CD8-positive, alpha-beta memory T cell (primary cell): ENCODE measurements around the gene DOK3. TPM values are rescaled to one million over a fixed set of nuclear protein-coding genes. Genes with fewer than 3 reads are reported as not detected.
"Not testable (repeated sequence)": the region's sequence is repeated elsewhere in the genome, so short reads cannot be mapped to it uniquely, and the experiment has no call there.

Source experiments
- CTCF ChIA-PET: fragments of 350-600 bp; sonication (Branson Sonifier 250); formaldehyde crosslinking; loops from one replicate; lab custom pipeline; 2021; ENCODE audit warnings: antibody characterized with exemption; lab: Charles Lee
- POLR2A ChIA-PET: fragments of 350-600 bp; sonication (Branson Sonifier 250); formaldehyde crosslinking; loops from one replicate; lab custom pipeline; 2021; ENCODE audit warnings: antibody characterized with exemption; lab: Charles Lee
- DNase-seq, 5 donors: peaks; one replicate each; pipeline versions ENCODE4 v3.0.0 to v3.0.0-alpha.2; 2020 to 2022; ENCODE audit warnings: mixed read lengths in 1 of 5
- H3K27ac ChIP-seq: one replicate; pipeline ENCODE4 v1.7.0; 2013; ENCODE audit warnings: low read depth, mild to moderate bottlenecking, low read length, moderate library complexity
- H3K27me3 ChIP-seq: 2 replicates; pipeline ENCODE4 v1.7.0; 2013; ENCODE audit warnings: low read length, mild to moderate bottlenecking; ENCODE audit not compliant: insufficient read depth, poor library complexity, severe bottlenecking
- H3K36me3 ChIP-seq: 2 replicates; pipeline ENCODE4 v1.7.0; 2013; ENCODE audit warnings: mild to moderate bottlenecking, low read length, moderate library complexity; ENCODE audit not compliant: insufficient read depth
- H3K4me1 ChIP-seq: 2 replicates; pipeline ENCODE4 v1.7.0; 2013; ENCODE audit warnings: mild to moderate bottlenecking, low read length, moderate library complexity; ENCODE audit not compliant: insufficient read depth
- H3K4me3 ChIP-seq: 2 replicates; pipeline ENCODE4 v1.7.0; 2013; ENCODE audit warnings: mild to moderate bottlenecking, low read length
- H3K9me3 ChIP-seq: 2 replicates; pipeline ENCODE4 v1.7.0; 2013; ENCODE audit warnings: mild to moderate bottlenecking, low read length
- H3K27ac Mint-ChIP-seq, 8 donors: one replicate each; pipeline ENCODE4 v1.8.0; 2020 to 2021; ENCODE audit warnings: mixed read lengths in 8 of 8, mild to moderate bottlenecking in 6 of 8, inconsistent platforms in 3 of 8, moderate library complexity in 3 of 8
- H3K27me3 Mint-ChIP-seq, 2 donors: one replicate each; pipeline ENCODE4 v1.8.0; 2020 to 2021; ENCODE audit warnings: mixed read lengths in 2 of 2, mild to moderate bottlenecking in 1 of 2, moderate library complexity in 1 of 2
- H3K36me3 Mint-ChIP-seq, 3 donors: one replicate each; pipeline ENCODE4 v1.8.0; 2020 to 2021; ENCODE audit warnings: mixed read lengths in 3 of 3, inconsistent platforms in 1 of 3, mild to moderate bottlenecking in 1 of 3
- H3K4me1 Mint-ChIP-seq, 3 donors: one replicate each; pipeline ENCODE4 v1.8.0; 2020 to 2021; ENCODE audit warnings: mixed read lengths in 3 of 3, inconsistent platforms in 1 of 3, mild to moderate bottlenecking in 1 of 3
- H3K4me3 Mint-ChIP-seq, 7 donors: one replicate each; pipeline ENCODE4 v1.8.0; 2020 to 2021; ENCODE audit warnings: mixed read lengths in 7 of 7, mild to moderate bottlenecking in 6 of 7, moderate library complexity in 4 of 7, inconsistent platforms in 2 of 7
- H3K9me3 Mint-ChIP-seq, 5 donors: one replicate each; pipeline ENCODE4 v1.8.0; 2020 to 2022; ENCODE audit warnings: mixed read lengths in 5 of 5, mild to moderate bottlenecking in 3 of 5, moderate library complexity in 2 of 5, inconsistent platforms in 1 of 5
- polyA plus RNA-seq: library from polyadenylated mRNA; unstranded; fragments of 300-500 nt; fragmentation: Illumina TruSeq; gene quantifications from one replicate; pipeline ENCODE4 v1.2.3, GENCODE V29; 2021
- total RNA-seq, 2 experiments: library from RNA; stranded (reverse); gene quantifications; one replicate each; pipeline ENCODE4 v1.2.3, GENCODE V29; 2021

Gene DOK3
- total and polyA plus RNA-seq, 3 experiments from 2014 or later = 0.08 to 5.1 (median 4.2) TPM

GRCh38 chr5:177490311-177490991 lies 19.2 kb downstream of the DOK3 start:
- H3K4me3 ChIP-seq = no peak overlapping the region
- no peaks in the 10 kb centered on the region for H3K27me3 ChIP-seq
- ChIA-PET CTCF (interaction anchor here (1.0 to 2.2 kb wide), 5 partner anchors 9 to 101 kb away, joined by 3 to 7 read pairs (median 4); no protein-coding TSS in a partner anchor), POLR2A (no interaction called here)
- H3K36me3 ChIP-seq = no peaks in the 10 kb centered on the region
- no peaks in the 10 kb centered on the region for H3K9me3 Mint-ChIP-seq
- no peak overlapping the region for H3K27ac ChIP-seq
- DNase-seq = no peak
- no peaks in the 10 kb centered on the region for H3K27me3 Mint-ChIP-seq
- no peaks in the 10 kb centered on the region for H3K4me1 ChIP-seq
- H3K4me3 Mint-ChIP-seq = no peak overlapping the region
- H3K27ac Mint-ChIP-seq = peak overlapping the region in 1 of 8 donors; percentile 33
- H3K4me1 Mint-ChIP-seq = peaks cover 0 to 13% (median 2%) of the 10 kb centered on the region in 3 donors
- H3K36me3 Mint-ChIP-seq = peaks cover 0 to 26% (median 4%) of the 10 kb centered on the region in 3 donors
- no peaks in the 10 kb centered on the region for H3K9me3 ChIP-seq

GRCh38 chr5:177489119-177489716 lies 20.4 kb downstream of the DOK3 start:
- ChIA-PET POLR2A (interaction anchor here (1.1 kb wide), 1 partner anchor 8 kb away, joined by 4 read pairs; the partner anchor contains the start of gene PDLIM7), CTCF (interaction anchor here (1.6 to 2.2 kb wide), 4 partner anchors 11 to 34 kb away, joined by 4 to 10 read pairs (median 6); no protein-coding TSS in a partner anchor)
- H3K4me3 Mint-ChIP-seq = no peak overlapping the region
- Histone ChIP-seq H3K27ac (no peak overlapping the region), H3K4me3 (no peak overlapping the region), H3K9me3 (no peaks in the 10 kb centered on the region), H3K36me3 (no peaks in the 10 kb centered on the region), H3K27me3 (no peaks in the 10 kb centered on the region), H3K4me1 (no peaks in the 10 kb centered on the region)
- DNase-seq = no peak
- peaks cover 0 to 26% (median 4%) of the 10 kb centered on the region in 3 donors for H3K36me3 Mint-ChIP-seq
- H3K4me1 Mint-ChIP-seq = peaks cover 0 to 8% (median 2%) of the 10 kb centered on the region in 3 donors
- H3K27me3 Mint-ChIP-seq = no peaks in the 10 kb centered on the region
- H3K27ac Mint-ChIP-seq = no peak overlapping the region
- H3K9me3 Mint-ChIP-seq = no peaks in the 10 kb centered on the region

GRCh38 chr5:177487975-177488374 lies 21.7 kb downstream of the DOK3 start:
- no peak for DNase-seq

GRCh38 chr5:177487144-177487543 lies 22.5 kb downstream of the DOK3 start:
- peaks cover 0 to 19% (median 0%) of the 10 kb centered on the region in 3 donors for H3K36me3 Mint-ChIP-seq
- H3K4me3 Mint-ChIP-seq = no peak overlapping the region
- H3K27me3 Mint-ChIP-seq = no peaks in the 10 kb centered on the region
- Histone ChIP-seq H3K4me1 (no peaks in the 10 kb centered on the region), H3K4me3 (no peak overlapping the region), H3K9me3 (no peaks in the 10 kb centered on the region), H3K27me3 (no peaks in the 10 kb centered on the region), H3K36me3 (no peaks in the 10 kb centered on the region), H3K27ac (no peak overlapping the region)
- DNase-seq = no peak
- H3K9me3 Mint-ChIP-seq = no peaks in the 10 kb centered on the region
- ChIA-PET POLR2A (no interaction called here), CTCF (interaction anchor here (0.6 to 1.3 kb wide), 2 partner anchors 15 to 38 kb away, joined by 3 read pairs; no protein-coding TSS in a partner anchor)
- no peak overlapping the region for H3K27ac Mint-ChIP-seq
- H3K4me1 Mint-ChIP-seq = no peaks in the 10 kb centered on the region

More at GRCh38 chr5:177487975-177488374, 21.7 kb downstream of the DOK3 start:
- Histone ChIP-seq H3K4me3 (no peak overlapping the region), H3K9me3 (no peaks in the 10 kb centered on the region), H3K36me3 (no peaks in the 10 kb centered on the region), H3K27ac (no peak overlapping the region), H3K4me1 (no peaks in the 10 kb centered on the region), H3K27me3 (no peaks in the 10 kb centered on the region)
- no peak overlapping the region for H3K4me3 Mint-ChIP-seq
- H3K27ac Mint-ChIP-seq = no peak overlapping the region
- H3K4me1 Mint-ChIP-seq = peaks cover 0 to 2% (median 0%) of the 10 kb centered on the region in 3 donors
- ChIA-PET CTCF (interaction anchor here (1.3 to 1.6 kb wide), 2 partner anchors 14 to 32 kb away, joined by 3 to 10 read pairs; no protein-coding TSS in a partner anchor), POLR2A (interaction anchor here (1.1 kb wide), 1 partner anchor 9 kb away, joined by 4 read pairs; the partner anchor contains the start of gene PDLIM7)
- H3K27me3 Mint-ChIP-seq = no peaks in the 10 kb centered on the region
- H3K9me3 Mint-ChIP-seq = no peaks in the 10 kb centered on the region
- peaks cover 0 to 25% (median 4%) of the 10 kb centered on the region in 3 donors for H3K36me3 Mint-ChIP-seq

GRCh38 chr5:177486256-177486655 lies 23.4 kb downstream of the DOK3 start:
- no peaks in the 10 kb centered on the region for H3K4me1 Mint-ChIP-seq
- no peak for DNase-seq
- H3K4me3 Mint-ChIP-seq = no peak overlapping the region
- CTCF ChIA-PET = no interaction called here
- POLR2A ChIA-PET = interaction anchor here (0.7 to 1.2 kb wide), 2 partner anchors 15 to 31 kb away, joined by 3 to 14 read pairs; no protein-coding TSS in a partner anchor
- Histone ChIP-seq H3K9me3 (no peaks in the 10 kb centered on the region), H3K36me3 (no peaks in the 10 kb centered on the region), H3K27ac (no peak overlapping the region), H3K27me3 (no peaks in the 10 kb centered on the region), H3K4me1 (no peaks in the 10 kb centered on the region), H3K4me3 (no peak overlapping the region)
- no peaks in the 10 kb centered on the region for H3K9me3 Mint-ChIP-seq
- H3K27me3 Mint-ChIP-seq = no peaks in the 10 kb centered on the region
- peaks cover 0 to 19% (median 0%) of the 10 kb centered on the region in 3 donors for H3K36me3 Mint-ChIP-seq
- H3K27ac Mint-ChIP-seq = no peak overlapping the region

GRCh38 chr5:177485753-177486152 lies 23.9 kb downstream of the DOK3 start:
- DNase-seq, CTCF ChIA-PET, H3K27me3 Mint-ChIP-seq, H3K9me3 ChIP-seq, H3K27ac ChIP-seq, H3K36me3 ChIP-seq, H3K9me3 Mint-ChIP-seq, H3K4me3 Mint-ChIP-seq, H3K4me1 ChIP-seq, H3K4me3 ChIP-seq, H3K4me1 Mint-ChIP-seq, H3K27me3 ChIP-seq, H3K27ac Mint-ChIP-seq: not testable (repeated sequence)
- peaks cover 0 to 15% (median 0%) of the 10 kb centered on the region in 3 donors for H3K36me3 Mint-ChIP-seq
- POLR2A ChIA-PET = interaction anchor here (1.2 kb wide), 1 partner anchor 31 kb away, joined by 3 read pairs; no protein-coding TSS in a partner anchor

GRCh38 chr5:177484902-177485549 lies 24.6 kb downstream of the DOK3 start:
- POLR2A ChIA-PET = no interaction called here
- no peak overlapping the region for H3K27ac ChIP-seq
- Mint-ChIP-seq H3K36me3 (peaks cover 0 to 10% (median 0%) of the 10 kb centered on the region in 3 donors), H3K27me3 (no peaks in the 10 kb centered on the region), H3K4me3 (no peak overlapping the region), H3K4me1 (peaks cover 0 to 1% (median under 1%) of the 10 kb centered on the region in 3 donors), H3K9me3 (no peaks in the 10 kb centered on the region), H3K27ac (peak overlapping the region in 2 of 8 donors; percentile 32 to 55)
- DNase-seq = no peak
- no peak overlapping the region for H3K4me3 ChIP-seq
- no peaks in the 10 kb centered on the region for H3K27me3 ChIP-seq
- H3K4me1 ChIP-seq = no peaks in the 10 kb centered on the region
- H3K9me3 ChIP-seq = no peaks in the 10 kb centered on the region
- CTCF ChIA-PET = no interaction called here
- H3K36me3 ChIP-seq = no peaks in the 10 kb centered on the region
